ENCODE measurements around the gene PTGER4.

PTGER4 gene

DNA sequence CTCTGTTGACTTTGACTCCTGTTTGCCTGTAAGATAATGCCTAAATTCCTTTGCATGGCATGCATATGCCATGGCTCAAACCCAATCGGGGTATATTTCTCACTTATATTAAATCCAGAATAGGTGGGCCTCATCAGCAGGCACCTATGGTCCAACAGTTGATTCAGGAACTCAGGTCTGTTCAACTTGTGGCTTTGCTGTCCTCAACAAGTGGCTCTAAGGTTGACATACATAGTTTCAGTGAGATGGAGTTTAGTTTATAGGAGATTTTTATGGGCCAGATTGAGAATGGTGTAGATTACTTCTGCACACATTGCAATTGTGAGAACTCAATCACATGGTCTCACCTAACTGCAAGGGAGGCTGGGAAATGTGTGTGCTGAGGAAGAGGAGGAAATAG is 31.6 kb upstream of the PTGER4 start:
- ChIA-PET POLR2A (no interaction called here), CTCF (no interaction called here)
- no peak overlapping the region for H3K4me3 ChIP-seq (ENCODE audit: low read depth, low read length)
- TF ChIP-seq, protein P1, sequence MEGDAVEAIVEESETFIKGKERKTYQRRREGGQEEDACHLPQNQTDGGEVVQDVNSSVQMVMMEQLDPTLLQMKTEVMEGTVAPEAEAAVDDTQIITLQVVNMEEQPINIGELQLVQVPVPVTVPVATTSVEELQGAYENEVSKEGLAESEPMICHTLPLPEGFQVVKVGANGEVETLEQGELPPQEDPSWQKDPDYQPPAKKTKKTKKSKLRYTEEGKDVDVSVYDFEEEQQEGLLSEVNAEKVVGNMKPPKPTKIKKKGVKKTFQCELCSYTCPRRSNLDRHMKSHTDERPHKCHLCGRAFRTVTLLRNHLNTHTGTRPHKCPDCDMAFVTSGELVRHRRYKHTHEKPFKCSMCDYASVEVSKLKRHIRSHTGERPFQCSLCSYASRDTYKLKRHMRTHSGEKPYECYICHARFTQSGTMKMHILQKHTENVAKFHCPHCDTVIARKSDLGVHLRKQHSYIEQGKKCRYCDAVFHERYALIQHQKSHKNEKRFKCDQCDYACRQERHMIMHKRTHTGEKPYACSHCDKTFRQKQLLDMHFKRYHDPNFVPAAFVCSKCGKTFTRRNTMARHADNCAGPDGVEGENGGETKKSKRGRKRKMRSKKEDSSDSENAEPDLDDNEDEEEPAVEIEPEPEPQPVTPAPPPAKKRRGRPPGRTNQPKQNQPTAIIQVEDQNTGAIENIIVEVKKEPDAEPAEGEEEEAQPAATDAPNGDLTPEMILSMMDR (IDR thresholded peaks at IDR 0.05; ENCODE audit: insufficient read depth, low read length, missing control alignments), result no peak
- DNase-seq (ENCODE audit: low read depth, low spot score), result no peak

DNA sequence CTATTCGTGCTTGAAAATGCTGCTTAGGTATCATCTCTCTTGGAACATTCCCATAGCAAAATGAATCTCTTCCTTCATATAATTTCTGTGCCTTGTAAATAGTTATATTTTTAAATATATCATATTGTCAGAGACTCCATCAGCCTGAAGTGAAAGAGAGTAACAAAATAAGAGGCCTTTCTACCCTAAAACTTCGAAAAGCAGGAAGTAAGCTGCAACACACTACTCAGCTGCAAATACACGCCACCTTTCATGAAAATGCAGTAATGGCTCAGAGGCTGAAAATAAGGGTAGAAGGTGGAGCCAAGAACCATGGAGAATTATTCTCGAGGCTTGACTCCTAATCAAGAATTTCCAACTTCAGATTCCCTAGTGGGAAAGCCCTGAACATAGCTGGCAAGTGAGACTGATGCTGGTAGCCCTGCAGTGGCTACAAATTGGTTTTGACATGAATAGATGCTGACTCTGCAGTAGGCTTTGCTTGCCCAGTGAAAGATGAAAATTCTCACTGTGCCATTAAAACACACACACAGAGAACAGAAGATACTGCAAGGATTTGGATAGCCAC is 30.2 kb upstream of the PTGER4 start:
- TF ChIP-seq, protein P1 (IDR thresholded peaks at IDR 0.05; ENCODE audit: insufficient read depth, low read length, missing control alignments), result no peak
- CTCF ChIA-PET, result no interaction called here
- DNase-seq (ENCODE audit: low read depth, low spot score), result no peak
- POLR2A ChIA-PET, result no interaction called here
- no peak overlapping the region for H3K4me3 ChIP-seq (ENCODE audit: low read depth, low read length)

DNA sequence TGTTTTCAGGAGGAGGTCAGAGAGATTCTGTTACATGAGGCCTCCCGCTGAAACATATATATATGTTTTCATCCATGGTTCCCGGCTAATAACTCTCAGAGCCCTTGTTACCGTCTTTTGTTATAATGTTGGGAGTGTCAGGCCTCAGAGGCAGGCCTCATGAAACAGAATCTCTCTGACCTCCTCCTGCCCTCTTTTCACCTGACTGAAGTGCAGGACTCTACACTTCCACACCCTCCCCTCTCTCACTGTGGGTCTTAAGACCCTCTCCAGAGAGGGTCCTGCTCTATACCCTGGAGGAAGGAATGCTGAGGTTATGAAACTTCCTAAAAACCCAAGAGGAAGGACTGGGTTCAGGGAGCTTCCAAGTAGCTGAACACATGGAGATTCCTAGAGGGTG is 28.5 kb upstream of the PTGER4 start:
- POLR2A ChIA-PET, result no interaction called here
- no peak overlapping the region for H3K4me3 ChIP-seq (ENCODE audit: low read depth, low read length)
- DNase-seq (ENCODE audit: low read depth, low spot score), result no peak
- CTCF ChIA-PET, result no interaction called here
- TF ChIP-seq, protein P1 (IDR thresholded peaks at IDR 0.05; ENCODE audit: insufficient read depth, low read length, missing control alignments), result no peak

DNA sequence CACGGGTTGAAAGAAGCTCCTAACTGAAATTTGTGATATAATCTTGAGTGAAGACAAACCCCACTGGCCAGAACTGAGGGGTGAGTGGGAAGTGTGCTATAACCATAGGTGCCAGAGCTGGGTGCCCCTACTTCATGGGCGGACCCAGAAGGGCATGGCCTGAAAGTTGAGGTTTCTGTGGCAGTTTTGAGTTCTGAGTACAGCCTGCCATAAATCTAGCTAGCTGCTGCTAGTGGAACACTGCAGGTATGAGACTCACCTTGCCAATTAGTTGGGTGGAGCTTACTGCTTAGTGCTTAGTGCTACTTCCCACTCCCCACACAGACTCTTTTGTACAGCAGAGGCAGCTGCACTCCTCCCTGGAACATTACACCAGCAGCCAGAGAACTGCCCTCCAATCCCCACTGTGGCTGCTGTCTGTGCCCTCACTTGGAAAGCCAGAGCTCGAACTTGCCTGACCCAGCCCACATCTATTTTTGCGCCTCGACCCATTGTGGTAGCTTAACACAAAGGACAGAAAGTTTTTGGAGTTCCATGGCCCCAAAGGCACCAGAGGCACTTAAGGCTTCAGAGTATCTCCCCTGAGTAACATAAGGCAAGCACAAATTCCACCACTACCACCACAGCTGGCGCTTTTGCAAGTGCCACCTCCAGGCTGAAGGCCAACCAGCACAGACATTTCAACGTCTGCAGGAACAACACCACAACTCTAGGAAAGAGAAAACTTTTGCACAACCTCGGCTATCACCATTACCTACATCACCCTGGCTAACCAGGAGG is 27.1 kb upstream of the PTGER4 start:
- no peak overlapping the region for H3K4me3 ChIP-seq (ENCODE audit: low read depth, low read length)
- no peak for DNase-seq (ENCODE audit: low read depth, low spot score)
- CTCF ChIA-PET, result no interaction called here
- POLR2A ChIA-PET, result no interaction called here
- TF ChIP-seq, protein P1 (IDR thresholded peaks at IDR 0.05; ENCODE audit: insufficient read depth, low read length, missing control alignments), result no peak

DNA sequence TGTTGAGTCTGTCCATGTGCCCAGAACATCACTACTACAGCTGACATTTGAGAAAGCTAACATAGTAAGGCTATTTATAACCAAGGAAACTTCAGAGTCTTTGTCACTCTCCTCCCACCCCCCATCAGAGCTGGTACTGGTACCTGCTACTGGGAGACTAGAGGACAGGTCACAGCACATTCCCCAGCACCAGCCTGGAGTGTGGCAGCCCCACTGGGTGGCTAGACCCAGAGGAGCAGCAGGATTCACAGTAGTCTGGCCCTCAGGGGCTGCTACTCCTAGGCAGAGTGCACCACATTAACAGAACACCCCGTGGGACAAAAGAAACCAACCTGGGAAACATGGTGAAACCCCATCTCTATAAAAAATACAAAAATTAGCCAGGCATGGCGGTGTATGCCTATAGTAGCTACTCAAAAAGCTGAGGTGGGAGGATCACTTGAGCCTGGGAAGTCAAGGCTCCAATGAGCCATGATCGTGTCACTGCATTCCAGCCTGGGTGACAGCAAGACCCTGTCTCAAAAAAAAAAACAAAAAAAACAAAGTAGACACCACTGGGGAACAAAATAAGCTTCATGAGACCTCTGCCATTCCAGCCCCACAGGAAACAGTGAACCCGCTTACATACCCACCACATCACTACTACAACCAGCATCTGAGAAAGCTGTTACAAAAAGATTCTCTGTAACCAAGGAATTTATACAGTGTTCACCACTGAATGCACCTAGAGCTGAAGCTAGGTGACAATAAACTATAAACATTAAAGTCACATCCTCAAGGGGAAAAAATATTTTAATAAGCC is 26.3 kb upstream of the PTGER4 start:
- ChIA-PET CTCF (no interaction called here), POLR2A (no interaction called here)
- DNase-seq (ENCODE audit: low read depth, low spot score), result no peak
- TF ChIP-seq, protein P1 (IDR thresholded peaks at IDR 0.05; ENCODE audit: insufficient read depth, low read length, missing control alignments), result no peak
- H3K4me3 ChIP-seq (ENCODE audit: low read depth, low read length), result no peak overlapping the region

DNA sequence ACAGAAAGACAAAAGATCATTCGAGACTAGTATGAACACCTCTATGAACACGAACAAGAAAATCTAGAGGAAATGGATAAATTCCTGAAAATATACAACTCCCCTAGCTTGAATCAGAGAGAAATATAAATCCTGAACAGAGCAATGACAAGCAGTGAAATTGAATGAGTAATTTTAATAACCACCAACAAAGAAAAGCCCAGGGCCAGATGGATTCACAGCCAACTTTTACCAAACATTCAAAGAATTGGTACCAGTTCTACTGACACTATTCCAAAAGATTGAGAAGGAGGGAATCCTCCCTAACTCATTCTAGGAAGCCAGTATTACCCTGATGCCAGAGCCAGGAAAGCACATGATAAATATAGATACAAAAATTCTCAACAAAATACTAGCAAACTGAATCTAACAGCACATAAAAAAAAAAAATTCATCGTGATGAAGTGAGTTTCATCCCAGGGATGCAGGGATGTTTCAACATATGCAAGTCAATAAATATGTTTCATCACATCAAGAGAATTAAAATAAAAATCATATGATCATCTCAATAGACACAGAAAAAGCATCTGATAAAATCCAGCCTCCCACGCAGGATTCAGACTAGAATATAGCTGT is 25.2 kb upstream of the PTGER4 start:
- CTCF ChIA-PET, result no interaction called here
- DNase-seq (ENCODE audit: low read depth, low spot score), result no peak
- POLR2A ChIA-PET, result no interaction called here
- TF ChIP-seq, protein P1 (IDR thresholded peaks at IDR 0.05; ENCODE audit: insufficient read depth, low read length, missing control alignments), result no peak
- no peak overlapping the region for H3K4me3 ChIP-seq (ENCODE audit: low read depth, low read length)
